GM13977 (cell line): Measurements from ENCODE around the gene NGLY1.
A peak's percentile ranks its signal among the peaks of the same experiment; 100 is the strongest.

Experiments
- DNase-seq: peaks from one replicate; pipeline ENCODE4 v3.0.0; 2012; ENCODE audit warnings: low spot score
- in situ Hi-C: fragments of 300-500 bp; cut with MboI; formaldehyde crosslinking; loops from one replicate; pipeline ENCODE4 v1.12.0; 2022; ENCODE audit warnings: low sequenced_read_pairs, low pct_unique_long_range_greater_than_20kb, mixed read lengths, inconsistent platforms; ENCODE audit not compliant: unreplicated experiment
- TF ChIP-seq, protein P1 (sequence below): IDR thresholded peaks from 2 replicates; pipeline ENCODE4 v1.5.1; 2012; ENCODE audit warnings: mild to moderate bottlenecking, control low read depth; ENCODE audit not compliant: insufficient read depth; ENCODE audit errors: extremely low read depth, missing control alignments

NGLY1 gene

GRCh38 chr3:25785826-25786225 lies 2.6 kb upstream of the NGLY1 start:
- in situ Hi-C loops: no loop called here
- no peak for DNase-seq
- TF ChIP-seq, protein P1, sequence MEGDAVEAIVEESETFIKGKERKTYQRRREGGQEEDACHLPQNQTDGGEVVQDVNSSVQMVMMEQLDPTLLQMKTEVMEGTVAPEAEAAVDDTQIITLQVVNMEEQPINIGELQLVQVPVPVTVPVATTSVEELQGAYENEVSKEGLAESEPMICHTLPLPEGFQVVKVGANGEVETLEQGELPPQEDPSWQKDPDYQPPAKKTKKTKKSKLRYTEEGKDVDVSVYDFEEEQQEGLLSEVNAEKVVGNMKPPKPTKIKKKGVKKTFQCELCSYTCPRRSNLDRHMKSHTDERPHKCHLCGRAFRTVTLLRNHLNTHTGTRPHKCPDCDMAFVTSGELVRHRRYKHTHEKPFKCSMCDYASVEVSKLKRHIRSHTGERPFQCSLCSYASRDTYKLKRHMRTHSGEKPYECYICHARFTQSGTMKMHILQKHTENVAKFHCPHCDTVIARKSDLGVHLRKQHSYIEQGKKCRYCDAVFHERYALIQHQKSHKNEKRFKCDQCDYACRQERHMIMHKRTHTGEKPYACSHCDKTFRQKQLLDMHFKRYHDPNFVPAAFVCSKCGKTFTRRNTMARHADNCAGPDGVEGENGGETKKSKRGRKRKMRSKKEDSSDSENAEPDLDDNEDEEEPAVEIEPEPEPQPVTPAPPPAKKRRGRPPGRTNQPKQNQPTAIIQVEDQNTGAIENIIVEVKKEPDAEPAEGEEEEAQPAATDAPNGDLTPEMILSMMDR: no peak

DNA sequence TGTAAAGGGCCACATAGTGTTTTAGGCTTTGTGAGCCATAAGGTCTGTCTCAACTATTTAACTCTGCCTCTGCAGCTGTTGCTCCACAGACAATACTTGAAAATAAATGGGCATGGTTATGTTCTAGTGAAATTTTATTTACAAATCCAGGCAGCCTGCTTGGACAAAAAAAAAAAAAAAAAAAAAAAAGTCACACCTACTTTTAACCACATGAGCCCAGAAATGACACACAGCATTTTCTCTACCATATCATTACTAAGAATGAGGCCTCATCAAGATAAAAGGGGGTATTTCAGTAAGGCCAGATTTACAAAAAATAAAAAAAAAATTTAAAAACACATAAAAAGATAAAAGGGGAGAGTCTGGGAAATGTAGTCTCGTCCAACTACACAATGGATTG lies 1.7 kb upstream of the NGLY1 start:
- TF ChIP-seq, protein P1: no peak
- in situ Hi-C loops: no loop called here
- DNase-seq: no peak

DNA sequence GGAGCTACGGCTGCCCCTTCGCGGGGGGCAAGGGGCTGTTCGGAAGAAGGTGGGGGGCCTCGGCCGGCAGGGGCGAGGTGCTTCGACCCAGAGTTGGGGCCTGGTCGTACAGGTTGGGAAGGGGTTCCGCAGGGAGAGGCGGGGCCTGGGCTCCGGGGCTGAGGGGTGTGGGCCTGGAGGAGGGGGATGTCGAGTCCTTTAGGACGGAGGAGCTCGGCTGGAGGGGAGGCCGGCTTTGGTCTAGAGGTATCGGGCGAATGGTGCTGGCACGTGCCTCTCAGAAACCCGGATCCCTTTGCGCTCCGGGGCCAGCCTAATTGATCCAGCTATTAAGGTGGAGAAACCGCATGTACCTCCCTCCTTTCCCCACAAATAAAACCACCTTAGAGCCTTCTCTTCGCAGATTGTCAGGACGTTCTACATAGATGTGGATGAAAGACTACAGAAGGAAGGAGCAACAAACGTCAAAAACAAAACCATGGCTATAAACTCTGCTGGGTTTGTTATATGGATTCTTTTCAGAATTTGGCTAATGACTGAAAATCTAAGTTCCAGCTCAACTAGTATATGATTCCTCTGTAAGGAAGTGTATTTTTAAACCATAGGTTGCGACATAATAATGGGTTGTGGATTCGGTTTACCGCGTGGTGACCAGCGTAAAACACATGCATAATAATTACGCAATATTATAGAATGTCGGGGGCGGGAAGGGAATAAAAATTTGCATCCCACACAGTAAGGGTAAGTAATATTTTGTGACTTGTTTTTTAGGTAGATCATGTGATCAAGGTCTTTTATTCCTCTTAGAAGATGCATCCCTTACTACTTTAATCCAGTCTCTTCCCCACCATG lies 644 bp upstream of the NGLY1 start:
- in situ Hi-C loops: no loop called here
- DNase-seq: peak; percentile 12
- TF ChIP-seq, protein P1: no peak

DNA sequence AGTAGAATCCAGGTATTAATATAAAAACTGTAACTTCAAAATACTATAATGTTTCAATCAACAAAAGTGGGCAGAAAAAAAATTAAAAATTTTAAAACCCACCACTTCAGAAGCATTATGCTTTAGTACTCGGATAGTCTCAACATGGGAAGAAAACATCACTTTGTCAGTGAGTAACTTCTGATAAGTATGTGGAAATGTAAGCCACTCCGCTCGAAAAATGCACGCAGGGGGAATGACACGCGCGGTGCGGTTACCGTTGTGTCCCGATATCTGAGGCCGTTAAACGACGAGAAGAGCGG lies 656 bp downstream of the NGLY1 start:
- no peak for DNase-seq
- in situ Hi-C loops: no loop called here
- TF ChIP-seq, protein P1: no peak

DNA sequence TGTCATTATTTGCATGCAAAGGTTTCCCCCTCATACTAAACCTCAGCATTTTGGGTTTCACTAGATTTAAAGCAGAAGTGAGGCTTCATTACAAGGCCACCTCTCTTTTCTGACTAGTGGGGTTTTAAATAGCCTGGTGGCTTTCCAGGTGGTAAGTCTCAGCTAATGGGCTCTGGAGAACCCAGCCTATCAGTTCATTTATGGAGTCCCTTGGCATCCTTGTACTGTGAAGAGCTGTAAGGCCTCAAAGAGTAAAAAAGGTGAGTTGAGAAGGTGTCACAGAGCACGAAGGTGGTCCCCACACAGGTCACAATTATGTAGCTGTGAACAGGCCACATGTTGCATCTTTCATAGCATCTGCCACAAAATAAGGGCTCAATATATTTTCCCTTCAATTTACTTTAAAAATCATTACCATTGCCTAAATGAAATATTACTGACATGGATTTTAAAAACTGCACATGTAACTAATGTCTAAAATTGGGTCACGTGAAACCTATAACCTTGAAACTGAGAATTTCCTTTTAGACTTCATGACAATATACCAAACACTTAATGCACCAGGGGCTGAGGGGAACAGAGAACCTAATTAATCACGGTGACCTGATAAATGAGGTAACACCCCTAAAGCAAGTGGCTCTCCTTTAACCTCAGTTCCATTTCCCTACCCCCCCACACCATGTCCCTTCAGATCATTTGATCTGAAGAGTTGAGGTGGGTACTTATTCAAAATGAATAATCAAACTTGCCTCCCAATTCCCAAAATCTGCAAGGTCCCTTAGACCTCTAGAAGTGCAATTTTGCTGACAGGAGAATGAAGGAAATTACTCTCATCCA lies 1.3 kb downstream of the NGLY1 start:
- TF ChIP-seq, protein P1: no peak
- peak; percentile 72 for DNase-seq
- in situ Hi-C loops: no loop called here

GRCh38 chr3:25781145-25781757 lies 2.0 kb downstream of the NGLY1 start:
- in situ Hi-C loops: no loop called here
- TF ChIP-seq, protein P1: no peak
- DNase-seq: no peak
